B cell (primary cell): ENCODE measurements around the gene ORC4. TPM values are rescaled to one million over a fixed set of nuclear protein-coding genes. Genes with fewer than 3 reads are reported as not detected.

ENCODE experiments used
- ATAC-seq: fragments of 200-7000 bp; cut with Tn5 transposase; one replicate; pipeline ENCODE4 v1.10.0; 2021; ENCODE audit warnings: low read depth, mild to moderate bottlenecking, moderate number of reproducible peaks, moderate library complexity
- CTCF ChIA-PET: fragments of 350-600 bp; sonication (Branson Sonifier 250); formaldehyde crosslinking; loops from one replicate; lab custom pipeline; 2021; ENCODE audit warnings: antibody characterized with exemption, inconsistent platforms; lab: Charles Lee
- POLR2A ChIA-PET: fragments of 350-600 bp; sonication (Branson Sonifier 250); formaldehyde crosslinking; loops from one replicate; lab custom pipeline; 2021; ENCODE audit warnings: antibody characterized with exemption; lab: Charles Lee
- DNase-seq: peaks from one replicate; pipeline ENCODE4 v3.0.0; 2013
- H2AFZ ChIP-seq: 2 replicates; pipeline ENCODE4 v1.6.1; 2012; ENCODE audit warnings: mild to moderate bottlenecking, low read depth, low read length; ENCODE audit not compliant: insufficient read depth, poor library complexity, severe bottlenecking
- H3K27ac ChIP-seq, 2 donors: 1 replicate in 1 of 2; 2 replicates in 1 of 2; pipeline ENCODE4 v1.5.1; 2012 to 2013; ENCODE audit warnings: low read length in 2 of 2, mild to moderate bottlenecking in 2 of 2, moderate library complexity in 1 of 2
- H3K27me3 ChIP-seq, 4 experiments: fragments of 200-600 bp in 1 of 4; sonication (generic) in 1 of 4; replicated peaks in 1 of 4; 1 replicate in 2 of 4; 2 replicates in 2 of 4; pipeline versions ENCODE4 v1.6.1 to v1.7.0; 2013 to 2016; ENCODE audit warnings: low read length in 3 of 4, mild to moderate bottlenecking in 2 of 4, mixed read lengths in 1 of 4, moderate library complexity in 1 of 4; ENCODE audit not compliant: insufficient read depth in 4 of 4, control insufficient read depth in 3 of 4; ENCODE audit errors: control extremely low read depth in 1 of 4
- H3K36me3 ChIP-seq, 2 experiments: replicated peaks in 1 of 2; 1 replicate in 1 of 2; 2 replicates in 1 of 2; pipeline versions ENCODE4 v1.6.1 to v1.7.1; 2013; ENCODE audit warnings: low read length in 1 of 2; ENCODE audit not compliant: insufficient read depth in 2 of 2, control insufficient read depth in 1 of 2; ENCODE audit errors: control extremely low read depth in 1 of 2, extremely low read depth in 1 of 2
- H3K4me1 ChIP-seq, 2 donors: fragments of 200-600 bp in 1 of 2; sonication (generic) in 1 of 2; 1 replicate in 1 of 2; 2 replicates in 1 of 2; pipeline versions ENCODE4 v1.5.1 to v1.6.1; 2013 to 2017; ENCODE audit warnings: low read length in 2 of 2; ENCODE audit not compliant: control insufficient read depth in 2 of 2, insufficient read depth in 2 of 2
- H3K4me2 ChIP-seq: replicated peaks from 2 replicates; pipeline ENCODE3; 2012; ENCODE audit warnings: mild to moderate bottlenecking, low read depth, low read length; ENCODE audit not compliant: poor library complexity, severe bottlenecking
- H3K4me3 ChIP-seq, 5 experiments: fragments of 200-600 bp in 1 of 5; sonication (generic) in 1 of 5; 1 replicate in 3 of 5; 2 replicates in 2 of 5; pipeline versions ENCODE4 v1.5.1 to v1.7.0; 2011 to 2016; ENCODE audit warnings: low read length in 4 of 5, mild to moderate bottlenecking in 4 of 5, low read depth in 2 of 5, control low read depth in 1 of 5, moderate library complexity in 1 of 5; ENCODE audit not compliant: insufficient read depth in 1 of 5; ENCODE audit errors: control extremely low read depth in 1 of 5, extremely low read depth in 1 of 5
- H3K79me2 ChIP-seq: fragments of 200-600 bp; sonication (generic); one replicate; pipeline ENCODE4 v1.6.0; 2016; ENCODE audit warnings: low read length; ENCODE audit not compliant: control insufficient read depth, insufficient read depth
- H3K9ac ChIP-seq: fragments of 200-600 bp; sonication (generic); 2 replicates; pipeline ENCODE4 v1.6.1; 2017; ENCODE audit warnings: mild to moderate bottlenecking, low read length, moderate library complexity
- H3K9me3 ChIP-seq, 3 donors: one replicate each; pipeline versions ENCODE4 v1.6.1 to v1.7.1; 2013; ENCODE audit warnings: low read length in 2 of 3; ENCODE audit not compliant: control insufficient read depth in 2 of 3, insufficient read depth in 1 of 3; ENCODE audit errors: control extremely low read depth in 1 of 3
- H4K20me1 ChIP-seq: 2 replicates; pipeline ENCODE4 v1.6.0; 2012; ENCODE audit warnings: mild to moderate bottlenecking, low read length; ENCODE audit not compliant: insufficient read depth, control insufficient read depth, poor library complexity, severe bottlenecking
- H3K27ac Mint-ChIP-seq: one replicate; pipeline ENCODE4 v1.8.0; 2021; ENCODE audit warnings: mixed read lengths
- H3K27me3 Mint-ChIP-seq: one replicate; pipeline ENCODE4 v1.8.0; 2021; ENCODE audit warnings: mixed read lengths
- H3K4me1 Mint-ChIP-seq: one replicate; pipeline ENCODE4 v1.8.0; 2021; ENCODE audit warnings: mixed read lengths
- H3K4me3 Mint-ChIP-seq: one replicate; pipeline ENCODE4 v1.8.0; 2021; ENCODE audit warnings: mixed read lengths
- H3K9me3 Mint-ChIP-seq: one replicate; pipeline ENCODE4 v1.8.0; 2022; ENCODE audit warnings: mixed read lengths; ENCODE audit not compliant: insufficient read depth
- EZH2 ChIP-seq: IDR thresholded peaks from 2 replicates; pipeline ENCODE4 v1.6.1; 2012; ENCODE audit warnings: borderline replicate concordance, low read depth, mild to moderate bottlenecking, moderate library complexity, low read length; ENCODE audit not compliant: insufficient read depth, poor library complexity, severe bottlenecking
- WGBS: methylation state at CpG from one replicate; pipeline ENCODE4 v1.1.5; 2013; ENCODE audit warnings: missing lambda C conversion rate; ENCODE audit not compliant: insufficient coverage; 5-methylcytosine and 5-hydroxymethylcytosine counted together
- intact Hi-C: fragments of 100-400 bp; cut with micrococcal nuclease; formaldehyde crosslinking; loops from one replicate; pipeline ENCODE4 v1.10.0; 2022
- polyA plus RNA-seq: library from polyadenylated mRNA; depleted of rRNA; stranded (reverse); fragments of >200 nt; gene quantifications from 2 replicates; pipeline ENCODE4 v1.2.3, GENCODE V29; 2012
- total RNA-seq, 2 donors: library from RNA; stranded (reverse); fragments of 120-200 nt in 1 of 2; gene quantifications; 1 replicate in 1 of 2; 2 replicates in 1 of 2; pipeline versions ENCODE4 v1.2.3 to v1.2.4, GENCODE V29; 2013 to 2022
- TF ChIP-seq, protein P1 (sequence below): fragments of 200-600 bp; IDR thresholded peaks from one replicate; pipeline ENCODE4 v1.8.0; 2022; ENCODE audit warnings: antibody characterized with exemption, mild to moderate bottlenecking

ORC4 gene
- total and polyA plus RNA-seq, 2 donors (not counting 1 experiment from before 2014, with no cell fraction given) = 31.5 to 48.9 TPM

DNA sequence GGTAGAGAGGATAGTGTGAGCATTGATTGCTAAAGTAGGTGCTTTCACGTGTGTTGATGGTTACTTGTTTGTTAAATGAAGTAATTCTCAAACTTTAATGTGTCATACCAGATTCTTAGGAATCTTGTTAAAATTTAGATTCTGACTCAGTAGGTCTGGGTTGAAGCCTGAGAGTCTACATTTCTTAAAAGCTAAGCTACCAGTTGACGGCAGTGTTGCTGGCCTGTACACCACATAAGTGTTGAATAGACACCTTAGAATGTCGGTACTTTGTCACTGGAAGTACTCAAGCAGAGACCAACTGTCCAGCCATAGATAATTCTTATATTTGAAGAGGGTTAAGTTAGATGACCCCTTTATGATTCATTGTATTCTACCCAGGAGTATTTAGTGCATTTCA lies 95.9 kb downstream of the ORC4 start:
- no peak overlapping the region for H3K4me3 Mint-ChIP-seq
- H3K9me3 Mint-ChIP-seq = no peaks in the 10 kb centered on the region
- WGBS = no CpG with 5 or more reads among the region's 3 CpGs
- no peaks in the 10 kb centered on the region for H4K20me1 ChIP-seq
- no peaks in the 10 kb centered on the region for H3K36me3 ChIP-seq
- H3K4me1 Mint-ChIP-seq = no peaks in the 10 kb centered on the region
- CTCF ChIA-PET = interaction anchor here (0.7 kb wide), 1 partner anchor 12 kb away, joined by 4 read pairs; no protein-coding TSS in a partner anchor
- H3K4me3 ChIP-seq = no peak overlapping the region
- H3K27me3 ChIP-seq = no peaks in the 10 kb centered on the region
- H2AFZ ChIP-seq = no peak overlapping the region
- POLR2A ChIA-PET = no interaction called here
- H3K79me2 ChIP-seq = no peaks in the 10 kb centered on the region
- H3K9ac ChIP-seq = no peak overlapping the region
- DNase-seq (no peak), ATAC-seq (no peak)
- H3K4me2 ChIP-seq = no peak overlapping the region
- TF ChIP-seq EZH2 = no peak
- TF ChIP-seq, protein P1, sequence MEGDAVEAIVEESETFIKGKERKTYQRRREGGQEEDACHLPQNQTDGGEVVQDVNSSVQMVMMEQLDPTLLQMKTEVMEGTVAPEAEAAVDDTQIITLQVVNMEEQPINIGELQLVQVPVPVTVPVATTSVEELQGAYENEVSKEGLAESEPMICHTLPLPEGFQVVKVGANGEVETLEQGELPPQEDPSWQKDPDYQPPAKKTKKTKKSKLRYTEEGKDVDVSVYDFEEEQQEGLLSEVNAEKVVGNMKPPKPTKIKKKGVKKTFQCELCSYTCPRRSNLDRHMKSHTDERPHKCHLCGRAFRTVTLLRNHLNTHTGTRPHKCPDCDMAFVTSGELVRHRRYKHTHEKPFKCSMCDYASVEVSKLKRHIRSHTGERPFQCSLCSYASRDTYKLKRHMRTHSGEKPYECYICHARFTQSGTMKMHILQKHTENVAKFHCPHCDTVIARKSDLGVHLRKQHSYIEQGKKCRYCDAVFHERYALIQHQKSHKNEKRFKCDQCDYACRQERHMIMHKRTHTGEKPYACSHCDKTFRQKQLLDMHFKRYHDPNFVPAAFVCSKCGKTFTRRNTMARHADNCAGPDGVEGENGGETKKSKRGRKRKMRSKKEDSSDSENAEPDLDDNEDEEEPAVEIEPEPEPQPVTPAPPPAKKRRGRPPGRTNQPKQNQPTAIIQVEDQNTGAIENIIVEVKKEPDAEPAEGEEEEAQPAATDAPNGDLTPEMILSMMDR = no peak
- no peak overlapping the region for H3K27ac Mint-ChIP-seq
- intact Hi-C loops = no loop called here
- H3K27ac ChIP-seq = no peak overlapping the region
- no peaks in the 10 kb centered on the region for H3K4me1 ChIP-seq
- no peaks in the 10 kb centered on the region for H3K9me3 ChIP-seq
- no peaks in the 10 kb centered on the region for H3K27me3 Mint-ChIP-seq

GRCh38 chr2:147923846-147924245 lies 96.7 kb downstream of the ORC4 start:
- POLR2A ChIA-PET = no interaction called here
- no peaks in the 10 kb centered on the region for H3K4me1 Mint-ChIP-seq

More at GRCh38 chr2:147923846-147924245, 96.7 kb downstream of the ORC4 start:
- H3K79me2 ChIP-seq = no peaks in the 10 kb centered on the region
- no peaks in the 10 kb centered on the region for H3K36me3 ChIP-seq
- Mint-ChIP-seq H3K27ac (no peak overlapping the region), H3K27me3 (no peaks in the 10 kb centered on the region), H3K9me3 (no peaks in the 10 kb centered on the region), H3K4me3 (no peak overlapping the region)
- no peak overlapping the region for H3K9ac ChIP-seq
- no peak overlapping the region for H3K27ac ChIP-seq
- no peak overlapping the region for H2AFZ ChIP-seq
- CTCF ChIA-PET = interaction anchor here (3.2 kb wide), 1 partner anchor 13 kb away, joined by 16 read pairs; no protein-coding TSS in a partner anchor
- TF ChIP-seq EZH2 = no peak
- TF ChIP-seq, protein P1 = no peak
- H3K9me3 ChIP-seq = no peaks in the 10 kb centered on the region
- DNase-seq = no peak
- intact Hi-C loops = no loop called here
- 93% methylated on average over 2 of the region's 3 CpGs for WGBS
- H3K4me2 ChIP-seq = no peak overlapping the region
- no peaks in the 10 kb centered on the region for H4K20me1 ChIP-seq
- no peaks in the 10 kb centered on the region for H3K27me3 ChIP-seq
- no peak for ATAC-seq
- H3K4me3 ChIP-seq = no peak overlapping the region
- H3K4me1 ChIP-seq = no peaks in the 10 kb centered on the region
